T-helper 2 cell treated with Interferon-gamma antibody and Interleukin-4, amounts not matched to agents 100 ng/mL and 5 ng/mL, for 36 hours (primary cell): ENCODE data around the gene SCYGR2. TPM values are rescaled to one million over a fixed set of nuclear protein-coding genes. Genes with fewer than 3 reads are reported as not detected.
"Not testable (repeated sequence)": the region's sequence is repeated elsewhere in the genome, so short reads cannot be mapped to it uniquely, and the experiment has no call there.

Source experiments
- intact Hi-C: fragments of 100-400 bp; cut with micrococcal nuclease; formaldehyde crosslinking; loops from one replicate; pipeline ENCODE4 v1.15.1; 2023
- total RNA-seq: library from RNA; stranded (reverse); gene quantifications from 2 replicates; pipeline ENCODE4 v1.2.3, GENCODE V29; 2022

Gene SCYGR2, protein sequence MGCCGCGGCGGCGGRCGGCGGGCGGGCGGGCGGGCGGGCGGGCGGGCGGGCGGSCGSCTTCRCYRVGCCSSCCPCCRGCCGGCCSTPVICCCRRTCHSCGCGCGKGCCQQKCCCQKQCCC
- not detected in 2 replicates for total RNA-seq

DNA sequence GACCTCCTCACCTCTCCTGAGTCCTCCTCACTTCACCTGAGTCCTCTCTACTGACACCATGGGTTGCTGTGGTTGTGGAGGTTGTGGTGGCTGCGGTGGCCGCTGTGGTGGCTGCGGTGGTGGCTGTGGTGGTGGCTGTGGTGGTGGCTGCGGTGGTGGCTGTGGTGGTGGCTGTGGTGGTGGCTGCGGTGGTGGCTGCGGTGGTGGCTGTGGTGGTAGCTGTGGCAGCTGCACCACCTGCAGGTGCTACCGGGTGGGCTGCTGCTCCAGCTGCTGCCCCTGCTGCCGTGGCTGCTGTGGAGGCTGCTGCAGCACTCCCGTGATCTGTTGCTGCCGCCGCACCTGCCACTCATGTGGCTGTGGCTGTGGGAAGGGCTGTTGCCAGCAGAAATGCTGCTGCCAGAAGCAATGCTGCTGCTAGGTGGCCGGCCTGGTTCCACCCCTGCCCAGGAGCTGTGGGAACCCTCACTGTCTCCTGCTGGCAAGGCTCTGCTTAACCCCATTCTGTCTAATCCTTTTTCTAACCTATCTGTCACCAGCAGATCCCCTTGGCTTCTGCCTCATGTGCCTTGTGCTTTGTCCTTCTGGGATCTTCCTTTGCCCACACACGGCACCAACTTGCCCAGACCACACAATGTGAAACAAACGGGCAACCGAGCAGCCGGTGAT, at the start of gene SCYGR2:
Gene SCYGR2, plus strand, starts transcription at position 59 of the 669 bp plus-strand sequence. Its CDS starts 0 bp downstream, at position 59.
- intact Hi-C loops: not testable (repeated sequence)

DNA sequence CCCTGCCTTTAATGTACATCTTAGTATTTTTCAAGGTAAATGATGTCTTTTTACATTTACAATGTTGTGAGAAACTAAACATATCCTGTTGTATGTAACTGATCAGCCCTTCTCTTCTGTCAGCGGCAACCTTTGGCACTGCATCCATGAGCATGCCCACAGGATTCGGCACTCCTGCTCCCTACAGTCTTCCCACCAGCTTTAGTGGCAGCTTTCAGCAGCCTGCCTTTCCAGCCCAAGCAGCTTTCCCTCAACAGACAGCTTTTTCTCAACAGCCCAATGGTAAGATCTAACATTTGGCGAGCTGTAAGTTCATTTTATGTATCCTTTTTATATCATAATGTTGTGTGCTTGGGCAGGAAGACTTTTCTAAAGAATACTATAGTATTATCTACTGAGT, 46.9 kb upstream of the SCYGR2 start:
- intact Hi-C loops: no loop called here

DNA sequence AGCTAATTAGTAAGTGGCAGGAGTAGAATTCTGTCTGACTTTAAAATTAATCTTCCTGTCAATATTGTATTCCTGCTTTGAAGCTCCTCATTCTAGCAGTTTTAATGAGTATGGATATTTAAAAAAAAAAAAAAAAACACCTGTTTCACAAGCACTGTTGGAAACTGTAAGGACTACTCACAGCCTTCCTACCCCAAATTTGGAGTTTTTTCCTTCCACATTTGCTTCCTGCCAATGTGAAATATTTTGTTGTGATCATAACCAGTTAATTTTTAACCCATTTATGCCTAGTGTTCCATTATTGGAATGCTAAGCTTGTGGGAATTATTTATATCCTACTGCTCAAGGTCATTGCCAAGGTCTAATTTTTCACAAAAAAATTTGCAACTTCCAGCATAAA, 36.1 kb upstream of the SCYGR2 start:
- intact Hi-C loops: no loop called here

DNA sequence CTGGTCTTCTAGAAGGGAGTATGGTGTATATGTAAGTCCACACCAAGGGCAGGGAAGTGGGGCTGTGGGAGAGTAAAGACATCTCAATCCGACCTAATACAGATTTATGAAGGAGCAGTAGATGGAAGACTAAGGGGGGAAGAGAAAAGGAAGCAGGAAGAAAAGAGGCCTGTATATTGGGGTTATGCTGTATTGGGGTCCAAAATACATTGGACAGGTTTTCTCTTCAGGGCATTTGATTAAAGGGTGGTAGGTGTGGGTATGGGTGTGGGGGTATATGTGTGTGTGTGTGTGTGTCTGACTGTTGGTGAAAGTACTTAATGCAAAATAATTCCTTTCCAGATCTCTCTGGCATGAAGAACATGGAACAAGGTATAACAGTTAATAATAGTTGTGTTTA, 33.6 kb upstream of the SCYGR2 start:
- intact Hi-C loops: no loop called here

DNA sequence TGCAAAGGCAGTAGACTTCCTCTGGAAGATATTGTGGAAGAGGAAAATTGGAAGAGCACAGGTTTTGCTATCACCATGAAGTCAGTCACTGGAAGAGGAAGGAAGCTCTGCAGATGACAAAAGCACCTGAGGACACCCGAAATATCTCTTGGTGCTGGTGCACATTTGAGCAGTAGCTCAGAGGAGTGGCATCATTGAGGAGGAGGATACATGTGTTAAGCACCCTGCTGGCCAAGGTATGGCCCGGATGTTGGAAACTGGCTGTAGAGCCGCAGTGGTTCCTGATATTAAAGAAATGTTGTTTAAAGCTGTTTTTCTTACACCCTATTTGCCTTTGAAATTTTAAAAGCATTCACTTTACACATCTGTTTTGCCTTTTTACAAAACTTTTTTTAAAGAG, 32.7 kb upstream of the SCYGR2 start:
- intact Hi-C loops: no loop called here

DNA sequence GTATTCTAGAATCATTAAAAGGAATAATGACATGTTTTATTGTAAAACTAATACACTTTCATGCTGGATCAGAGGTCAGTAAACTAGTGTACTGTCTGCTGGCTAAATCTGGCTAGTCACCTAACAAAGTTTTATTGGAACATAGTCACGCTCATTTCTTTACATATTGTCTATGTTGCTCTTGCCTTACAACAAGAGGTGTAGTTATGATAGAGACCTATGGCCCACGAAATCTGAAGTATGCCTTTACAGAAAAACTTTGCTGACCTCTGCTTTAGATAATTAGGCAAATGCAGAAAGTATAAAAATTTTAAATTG, 29.9 kb upstream of the SCYGR2 start:
- intact Hi-C loops: no loop called here

DNA sequence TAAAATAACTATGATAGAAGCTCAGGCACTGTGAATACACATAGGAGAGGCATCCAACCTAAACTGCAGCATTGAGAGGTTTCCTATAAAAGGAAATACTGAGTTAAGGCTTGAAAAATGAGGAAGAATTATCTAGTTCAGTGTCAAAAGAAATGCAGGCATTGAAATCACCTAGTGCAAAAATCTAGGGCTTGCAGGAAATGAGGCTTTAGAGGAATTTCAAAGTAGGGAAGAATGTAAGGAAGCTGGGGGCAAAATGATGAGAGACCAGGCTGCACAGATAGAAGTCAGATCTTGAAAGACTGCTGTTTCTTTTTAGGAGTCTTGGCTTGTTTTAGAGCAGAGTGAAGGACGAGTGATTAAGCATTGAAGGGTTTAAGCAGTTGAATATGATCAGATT, 28.1 kb upstream of the SCYGR2 start:
- intact Hi-C loops: no loop called here

DNA sequence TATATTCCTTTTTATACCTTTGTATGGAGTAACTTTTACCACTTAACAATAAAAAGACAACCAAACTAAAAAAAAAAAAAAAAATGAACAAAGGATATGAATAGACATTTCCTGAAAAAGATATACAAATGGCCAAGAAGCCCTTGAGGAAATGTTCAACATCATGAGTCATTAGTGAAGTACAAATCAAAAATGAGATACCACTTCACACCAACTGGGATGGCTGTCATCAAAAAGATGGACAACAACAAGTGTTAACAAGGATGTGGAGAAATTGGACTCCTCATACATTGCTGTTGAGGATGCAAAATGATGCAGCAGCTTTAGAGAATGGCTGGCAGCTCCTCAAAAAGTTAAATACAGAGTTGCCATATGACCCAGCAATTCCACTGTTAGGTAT, 22.6 kb upstream of the SCYGR2 start:
- intact Hi-C loops: no loop called here

DNA sequence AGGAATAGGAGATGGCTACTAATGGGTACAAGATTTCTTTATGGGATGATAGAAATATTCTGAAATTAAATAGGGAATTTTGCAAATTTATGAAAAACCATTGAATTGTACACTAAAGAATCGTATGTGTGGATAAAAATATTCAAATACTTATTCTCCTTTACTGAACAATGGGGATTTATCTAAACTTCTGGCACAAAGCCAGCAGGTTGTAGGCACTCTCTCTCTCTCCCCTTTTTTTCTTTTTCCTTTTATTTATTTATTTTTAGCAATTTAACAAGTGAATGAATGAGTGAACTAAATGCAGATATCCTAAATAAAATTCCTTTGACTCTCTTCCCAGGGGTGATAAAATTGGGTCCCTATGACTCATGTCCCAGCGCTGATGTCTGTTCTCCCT, 21.9 kb upstream of the SCYGR2 start:
- intact Hi-C loops: no loop called here

DNA sequence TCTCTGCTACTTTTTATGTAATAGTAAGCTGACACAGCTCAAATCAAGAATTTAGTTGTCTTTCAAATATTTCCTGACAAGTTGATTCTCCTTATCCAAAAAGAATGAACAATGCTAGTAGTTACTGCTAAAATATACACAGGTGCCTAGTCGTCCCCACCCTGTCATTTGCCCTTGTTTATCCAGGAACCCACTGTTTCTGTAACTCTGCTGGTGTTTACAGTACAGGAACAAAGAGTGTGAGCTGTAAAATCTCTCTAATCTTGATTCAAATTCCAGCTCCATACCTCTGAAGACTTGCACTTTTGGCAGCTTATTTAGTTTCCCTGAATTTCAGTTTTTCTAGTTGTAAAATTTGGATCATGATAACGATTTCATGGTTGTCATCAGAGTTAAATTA, 21.1 kb upstream of the SCYGR2 start:
- intact Hi-C loops: no loop called here

DNA sequence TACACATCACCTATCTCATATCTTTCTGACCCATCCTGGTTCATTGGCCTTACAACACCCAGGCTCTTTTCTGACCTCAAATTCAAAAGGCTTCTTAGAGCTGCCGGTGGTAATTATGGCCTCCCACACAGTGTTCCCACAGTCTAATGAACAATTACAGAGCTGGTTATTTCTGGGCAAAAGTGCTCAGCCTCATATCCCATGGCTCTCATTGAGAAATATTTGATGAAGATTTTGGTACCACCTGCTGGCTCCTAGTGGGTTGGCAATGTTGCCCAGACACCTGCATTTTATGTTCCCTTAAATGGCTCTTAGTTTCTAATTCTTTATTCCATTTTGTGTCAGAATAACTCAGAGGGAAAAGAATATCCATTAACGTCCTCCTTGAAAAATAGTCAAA, 20.1 kb upstream of the SCYGR2 start:
- intact Hi-C loops: no loop called here

DNA sequence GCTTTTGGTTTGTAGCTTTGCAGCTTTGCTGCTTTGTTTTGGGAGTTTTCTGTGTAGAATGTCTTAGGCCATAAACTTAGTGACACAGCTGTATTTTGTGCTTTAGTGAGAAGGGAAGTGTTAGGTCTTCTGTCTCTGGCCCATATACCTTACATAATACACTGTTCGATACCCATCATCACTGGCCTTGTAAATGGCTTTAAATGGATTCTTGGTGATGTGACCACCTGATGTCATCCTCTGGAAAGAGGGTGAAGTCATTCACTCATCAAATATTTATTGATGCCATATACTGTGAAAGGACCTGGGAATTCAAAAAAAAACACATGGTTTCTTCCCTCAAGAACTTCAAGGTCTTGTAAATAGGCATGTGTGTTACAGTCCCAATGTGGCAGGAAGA, 18.9 kb upstream of the SCYGR2 start:
- intact Hi-C loops: no loop called here

DNA sequence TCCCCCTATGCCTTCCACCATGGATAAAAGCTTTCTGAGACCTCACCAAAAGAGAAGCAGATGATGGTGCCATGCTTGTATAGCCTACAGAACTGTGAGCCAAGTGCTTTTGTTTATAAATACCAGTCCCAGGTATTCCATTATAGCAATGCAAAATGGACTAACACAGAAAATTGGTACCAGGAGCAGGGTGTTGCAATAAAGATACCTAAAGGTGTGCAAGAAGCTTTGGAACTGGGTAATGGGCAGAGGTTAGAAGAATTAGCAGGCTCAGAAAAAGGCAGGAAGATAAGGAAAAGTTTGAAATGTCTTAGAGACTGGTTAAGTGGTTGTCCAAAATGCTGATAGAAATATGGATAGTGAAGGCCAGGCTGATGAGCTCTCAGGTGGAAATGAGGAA, 16.3 kb upstream of the SCYGR2 start:
- intact Hi-C loops: no loop called here

DNA sequence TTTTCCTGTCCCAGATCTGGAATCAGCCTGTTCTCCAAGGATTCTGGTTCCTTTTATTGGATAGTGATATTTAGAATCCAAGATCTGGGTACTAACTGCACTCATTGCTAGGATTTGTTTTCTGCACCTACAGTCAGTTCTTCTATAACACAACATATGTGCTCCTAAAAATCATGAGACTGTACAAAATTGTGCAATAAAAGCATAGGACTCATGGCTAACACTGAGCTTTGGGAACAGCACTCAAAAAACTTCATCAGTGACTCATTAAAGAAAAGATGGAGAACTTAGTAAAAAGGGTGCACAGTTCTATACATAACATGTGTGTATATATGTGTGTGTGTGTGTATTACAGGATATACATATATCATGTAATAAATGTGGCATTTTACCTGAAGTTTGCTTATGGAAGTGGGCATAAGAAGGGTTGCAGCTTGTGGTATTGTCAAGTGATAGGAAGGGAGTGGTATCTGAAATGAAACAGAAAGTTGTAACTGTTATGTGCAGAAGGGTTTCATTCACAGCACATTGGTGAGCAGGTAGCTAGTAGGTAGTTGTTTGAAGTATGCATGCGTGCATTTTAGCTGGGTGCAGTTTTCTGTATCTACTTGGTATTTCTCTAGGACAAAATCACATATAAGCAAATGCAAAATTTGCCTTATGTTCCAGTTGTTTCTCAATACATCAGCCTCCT, 5.9 kb upstream of the SCYGR2 start:
- intact Hi-C loops: no loop called here

DNA sequence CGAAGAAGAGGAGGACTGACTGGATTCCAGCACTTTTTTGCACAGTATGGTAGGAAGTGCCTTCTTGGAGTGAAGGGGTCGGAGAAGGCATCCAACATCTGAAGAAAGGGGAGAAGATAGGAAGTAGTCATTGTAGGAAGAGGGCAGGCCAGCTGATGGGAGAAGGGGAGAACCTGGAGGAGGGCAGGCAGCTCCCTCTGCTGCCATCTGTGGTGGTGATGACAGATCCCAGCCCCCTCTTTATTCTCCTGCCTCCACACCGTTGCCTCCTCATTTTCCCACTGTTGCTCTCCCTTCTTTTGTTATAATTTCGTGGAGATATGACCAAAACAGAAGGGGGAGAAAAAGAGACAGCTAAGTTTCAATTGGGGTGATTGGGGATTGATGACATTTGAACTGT, 2.9 kb upstream of the SCYGR2 start:
- intact Hi-C loops: no loop called here

DNA sequence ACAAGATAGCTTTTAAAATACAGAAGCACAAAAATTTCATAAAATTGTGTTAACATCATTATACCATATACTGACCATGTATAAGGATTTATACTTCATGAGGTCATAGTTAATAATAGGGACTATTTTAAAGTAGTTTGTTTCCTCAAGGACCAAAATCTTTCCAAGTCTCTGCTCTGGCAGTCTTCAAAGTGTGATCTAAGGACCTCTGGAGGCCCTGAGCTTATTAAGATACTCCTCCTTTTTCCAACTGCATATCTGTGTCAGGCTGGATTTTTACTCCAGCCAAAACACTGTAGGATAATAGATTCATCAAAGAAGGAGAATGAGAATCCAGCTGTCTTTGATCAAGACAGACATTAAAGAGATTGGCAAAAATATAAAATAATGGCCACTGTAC, 1.7 kb upstream of the SCYGR2 start:
- intact Hi-C loops: no loop called here

DNA sequence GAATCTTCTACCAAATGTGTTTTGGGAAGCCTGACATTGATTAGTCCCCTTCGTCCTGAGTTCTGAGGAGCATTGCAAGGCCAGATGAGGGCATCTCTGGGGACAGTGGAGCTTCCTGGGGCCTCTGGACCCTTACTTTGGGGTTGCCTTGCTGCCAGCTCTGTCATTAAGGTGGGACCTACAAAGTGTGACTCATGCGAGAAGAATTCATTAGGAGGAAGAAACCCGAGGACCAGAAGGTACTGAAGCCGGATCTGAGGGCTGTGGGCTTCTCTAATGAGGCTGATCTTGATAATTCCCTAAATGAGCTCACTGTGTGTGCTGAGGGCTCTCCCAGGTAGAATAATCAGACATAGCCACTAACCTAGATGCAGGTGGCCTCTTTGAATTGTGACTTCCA, 695 bp upstream of the SCYGR2 start:
- intact Hi-C loops: no loop called here

DNA sequence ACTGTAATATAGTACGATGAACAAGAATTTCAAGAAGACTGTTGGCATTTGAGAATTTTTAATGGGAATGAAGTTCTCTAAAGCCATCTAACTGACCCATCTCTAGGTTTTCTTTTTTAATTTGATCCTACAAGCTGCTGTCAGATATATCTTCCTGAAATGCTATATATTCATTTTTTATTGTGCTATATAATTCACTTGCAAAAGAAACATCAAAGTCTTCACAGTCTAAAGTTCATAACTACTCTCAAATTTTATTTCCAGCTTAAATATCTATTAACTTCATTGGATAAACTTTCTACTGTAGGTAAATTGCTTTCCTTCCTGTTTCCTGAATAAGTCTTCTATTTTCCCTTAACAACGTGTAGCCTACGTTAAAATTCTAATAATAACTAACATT, 3.7 kb downstream of the SCYGR2 start:
- intact Hi-C loops: no loop called here

DNA sequence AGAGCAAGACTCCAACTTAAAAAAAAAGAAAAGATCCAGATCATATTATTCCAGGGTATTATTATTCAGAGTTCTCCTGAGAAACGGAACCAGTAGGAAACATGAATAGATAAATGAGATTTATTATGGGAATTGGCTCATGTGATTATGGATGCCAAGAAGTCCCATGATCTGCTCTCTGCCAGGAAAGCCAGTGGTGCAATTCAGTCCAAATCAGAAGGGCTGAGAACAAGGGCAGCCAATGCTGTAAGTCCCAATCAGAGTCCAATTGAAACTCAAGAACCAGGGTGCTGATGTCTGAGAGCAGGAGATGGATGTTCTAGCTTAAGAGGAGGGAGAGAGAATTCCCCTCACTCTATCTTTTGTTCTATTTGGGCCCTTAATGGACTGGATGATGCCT, 7.8 kb downstream of the SCYGR2 start:
- intact Hi-C loops: no loop called here

DNA sequence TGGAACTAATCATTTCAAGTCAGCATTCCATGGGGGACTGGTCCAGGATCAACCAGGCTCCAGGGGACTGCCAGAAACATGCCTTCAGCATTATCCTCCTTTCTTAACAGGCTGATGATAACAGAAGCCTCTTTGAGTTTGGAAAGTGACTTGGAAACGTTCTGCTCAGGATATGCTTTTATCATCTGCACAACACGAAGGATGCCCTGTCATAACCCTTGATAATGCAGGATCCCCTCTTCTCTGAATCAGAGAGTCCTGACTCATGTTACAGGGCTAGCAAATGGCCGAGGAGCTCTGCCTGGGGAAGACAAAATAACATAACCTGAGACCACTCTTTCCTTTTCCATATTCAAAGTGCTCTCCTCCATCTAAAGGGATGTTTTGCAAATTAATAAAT, 9.2 kb downstream of the SCYGR2 start:
- intact Hi-C loops: no loop called here

DNA sequence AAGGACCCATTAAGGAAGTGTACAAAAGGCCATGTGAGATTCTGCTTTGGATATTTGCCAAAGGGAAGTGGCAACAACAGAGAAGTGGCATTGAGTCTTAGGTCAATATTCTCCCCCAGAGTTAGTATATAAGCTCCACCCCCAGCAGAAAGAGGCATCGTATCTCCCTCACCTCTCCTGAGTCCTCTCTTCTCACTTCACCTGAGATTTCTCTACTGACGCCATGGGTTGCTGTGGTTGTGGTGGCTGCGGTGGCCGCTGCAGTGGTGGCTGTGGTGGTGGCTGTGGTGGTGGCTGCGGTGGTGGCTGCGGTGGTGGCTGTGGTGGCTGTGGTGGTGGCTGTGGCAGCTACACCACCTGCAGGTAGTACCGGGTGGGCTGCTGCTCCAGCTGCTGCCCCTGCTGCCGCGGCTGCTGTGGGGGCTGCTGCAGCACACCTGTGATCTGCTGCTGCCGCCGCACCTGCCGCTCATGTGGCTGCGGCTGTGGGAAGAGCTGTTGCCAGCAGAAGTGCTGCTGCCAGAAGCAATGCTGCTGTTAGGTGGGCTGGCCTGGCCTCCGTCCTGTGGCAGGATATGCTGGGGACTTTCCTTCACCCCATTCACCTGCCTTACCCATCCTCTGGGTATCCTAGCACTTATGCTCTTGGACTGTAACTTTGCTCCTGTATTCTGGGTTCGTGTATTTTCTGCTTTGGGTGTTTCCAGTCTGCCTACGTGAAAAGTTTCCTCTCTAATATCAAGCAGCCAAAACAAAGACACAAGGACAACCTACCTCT, 10.1 kb downstream of the SCYGR2 start:
- intact Hi-C loops: no loop called here

DNA sequence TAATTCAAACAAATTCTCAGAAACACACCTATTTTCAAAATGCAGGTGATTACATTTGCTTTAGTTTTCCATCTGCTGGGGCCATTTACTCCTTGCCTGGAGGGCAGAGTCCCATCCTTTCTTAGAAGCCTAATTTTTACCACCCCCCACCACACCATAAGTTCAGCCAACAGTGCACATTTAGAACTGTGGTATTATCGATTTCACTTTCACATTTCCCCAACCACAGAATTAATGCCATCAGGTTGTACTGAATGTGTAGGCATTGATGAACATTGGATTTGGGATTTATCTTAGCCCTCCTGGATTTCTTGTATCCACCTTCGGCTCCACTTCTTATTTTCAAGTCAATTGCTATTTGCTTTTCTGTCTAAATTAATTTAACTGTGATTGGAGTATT, 11.4 kb downstream of the SCYGR2 start:
- intact Hi-C loops: no loop called here
